GM12873 (cell line): Measurements from ENCODE around the gene TNFRSF1A.
A peak's percentile ranks its signal among the peaks of the same experiment; 100 is the strongest.

Source experiments
- TF ChIP-seq, protein P1 (sequence below): IDR thresholded peaks from 2 replicates; pipeline ENCODE4 v1.5.1; 2012; ENCODE audit warnings: low read depth, mild to moderate bottlenecking, moderate library complexity, low read length, control low read depth; ENCODE audit not compliant: insufficient read depth; ENCODE audit errors: missing control alignments

TNFRSF1A gene

DNA sequence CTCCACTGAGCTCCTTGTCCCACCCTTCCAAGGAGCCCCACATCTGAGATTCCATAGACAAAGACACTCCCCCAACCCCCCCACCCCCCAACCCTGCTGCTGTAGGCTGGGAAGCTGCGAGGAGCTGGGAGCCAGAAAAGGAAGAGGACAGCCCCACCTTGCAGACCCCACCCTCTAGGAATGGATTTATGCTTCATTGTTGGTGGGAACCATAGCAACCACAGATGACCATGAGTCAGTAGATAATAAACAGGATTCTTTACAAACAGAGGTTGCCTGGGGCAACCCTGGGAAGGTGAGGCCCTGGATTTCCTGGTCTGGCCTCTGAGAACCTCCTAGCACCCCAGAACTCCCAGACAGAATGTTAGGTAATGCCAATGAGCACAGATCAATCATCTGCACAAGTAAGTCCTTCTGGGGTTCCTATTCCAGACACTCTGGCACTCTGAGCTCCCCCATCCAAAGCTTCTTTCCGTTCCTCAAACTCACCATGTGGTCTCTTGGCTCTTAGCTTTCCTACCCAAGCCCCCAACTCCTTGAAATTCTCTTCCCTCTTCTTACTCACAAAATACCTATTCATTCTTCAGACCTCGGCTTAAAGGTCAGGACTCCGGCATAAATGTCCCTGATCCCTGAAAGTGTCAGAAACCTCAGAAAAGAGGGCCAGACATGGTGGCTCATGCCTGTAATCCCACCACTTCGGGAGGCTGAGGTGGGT is 46.6 kb downstream of the TNFRSF1A start:
- TF ChIP-seq, protein P1, sequence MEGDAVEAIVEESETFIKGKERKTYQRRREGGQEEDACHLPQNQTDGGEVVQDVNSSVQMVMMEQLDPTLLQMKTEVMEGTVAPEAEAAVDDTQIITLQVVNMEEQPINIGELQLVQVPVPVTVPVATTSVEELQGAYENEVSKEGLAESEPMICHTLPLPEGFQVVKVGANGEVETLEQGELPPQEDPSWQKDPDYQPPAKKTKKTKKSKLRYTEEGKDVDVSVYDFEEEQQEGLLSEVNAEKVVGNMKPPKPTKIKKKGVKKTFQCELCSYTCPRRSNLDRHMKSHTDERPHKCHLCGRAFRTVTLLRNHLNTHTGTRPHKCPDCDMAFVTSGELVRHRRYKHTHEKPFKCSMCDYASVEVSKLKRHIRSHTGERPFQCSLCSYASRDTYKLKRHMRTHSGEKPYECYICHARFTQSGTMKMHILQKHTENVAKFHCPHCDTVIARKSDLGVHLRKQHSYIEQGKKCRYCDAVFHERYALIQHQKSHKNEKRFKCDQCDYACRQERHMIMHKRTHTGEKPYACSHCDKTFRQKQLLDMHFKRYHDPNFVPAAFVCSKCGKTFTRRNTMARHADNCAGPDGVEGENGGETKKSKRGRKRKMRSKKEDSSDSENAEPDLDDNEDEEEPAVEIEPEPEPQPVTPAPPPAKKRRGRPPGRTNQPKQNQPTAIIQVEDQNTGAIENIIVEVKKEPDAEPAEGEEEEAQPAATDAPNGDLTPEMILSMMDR: no peak

DNA sequence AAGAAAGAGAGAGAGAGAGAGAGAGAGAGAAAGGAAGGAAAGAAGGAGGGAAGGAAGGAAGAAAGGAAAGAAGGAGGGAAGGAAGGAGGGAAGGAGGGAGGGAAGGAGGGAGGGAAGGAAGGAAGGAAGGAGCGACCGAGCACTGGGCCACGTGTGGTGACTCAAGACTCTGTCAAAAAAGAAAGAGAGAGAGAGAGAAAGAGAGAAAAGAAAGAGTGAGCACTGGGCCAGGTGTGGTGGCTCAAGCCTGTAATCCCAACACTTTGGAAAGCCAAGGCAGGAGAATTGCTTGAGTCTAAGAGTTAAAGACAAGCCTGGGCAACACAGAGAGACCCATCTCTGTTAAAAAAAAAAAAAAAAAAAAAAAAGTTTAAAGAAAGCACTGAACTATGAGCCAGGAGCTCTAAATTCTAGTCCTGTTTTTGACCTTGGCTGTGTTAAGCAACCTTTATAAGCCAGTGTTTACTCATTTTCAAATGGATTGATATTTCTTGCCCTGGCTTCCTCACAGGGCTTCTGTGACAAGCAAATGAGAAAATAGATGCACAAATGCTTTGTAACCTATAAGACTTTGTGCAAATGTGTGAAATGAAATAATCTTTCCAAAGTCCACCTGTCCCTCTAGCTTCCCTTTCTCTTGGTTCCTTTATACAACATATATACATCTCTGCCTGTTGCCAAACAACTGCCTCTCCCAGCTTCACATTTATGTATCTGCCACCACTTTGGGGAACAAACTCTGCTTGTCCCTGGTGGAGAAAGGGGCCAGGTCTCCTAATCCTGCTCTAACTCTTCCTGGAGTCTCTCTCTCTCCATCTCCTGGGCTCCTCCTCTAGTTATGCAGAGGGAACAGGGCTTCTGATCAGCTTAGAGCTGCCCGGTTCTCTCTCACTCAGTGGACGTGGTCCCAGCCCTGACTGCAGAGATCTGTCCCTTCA is 47.5 kb downstream of the TNFRSF1A start:
- TF ChIP-seq, protein P1: no peak

DNA sequence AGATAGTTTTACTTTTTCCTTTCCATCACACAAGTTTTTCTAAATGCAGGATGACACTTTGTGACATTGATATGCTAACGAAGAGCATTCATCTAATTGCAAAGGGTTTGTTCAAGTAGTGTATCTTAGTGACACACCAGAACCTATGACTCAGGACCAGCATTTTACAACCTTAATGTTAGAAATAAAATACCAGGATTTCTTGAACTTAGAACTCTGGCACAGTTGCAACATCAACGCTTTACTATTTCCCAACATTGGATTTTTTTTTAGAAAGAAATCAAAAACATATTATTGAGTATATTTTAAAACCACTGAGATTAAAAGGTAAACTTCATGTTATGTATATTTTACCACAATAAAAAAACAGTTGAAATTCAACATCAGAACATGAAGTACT is 49.3 kb downstream of the TNFRSF1A start:
- TF ChIP-seq, protein P1: no peak

DNA sequence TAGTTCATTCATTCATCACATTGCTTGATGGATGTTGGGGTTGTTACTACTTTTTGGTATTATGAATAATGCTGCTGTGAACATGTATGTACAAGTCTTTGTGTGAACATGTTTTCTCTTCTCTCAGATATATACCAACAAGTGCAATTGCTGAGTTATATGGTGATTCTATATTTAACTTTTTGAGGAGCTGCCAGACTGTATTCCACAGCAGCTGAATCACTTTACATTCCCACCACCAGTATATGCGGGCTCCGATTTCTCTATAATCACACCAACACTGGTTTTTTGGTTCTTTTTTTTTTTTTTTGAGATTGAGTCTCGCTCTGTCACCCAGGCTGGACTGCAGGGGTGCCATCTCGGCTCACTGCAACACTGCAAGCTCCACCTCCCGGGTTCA is 53.6 kb downstream of the TNFRSF1A start:
- TF ChIP-seq, protein P1: no peak

DNA sequence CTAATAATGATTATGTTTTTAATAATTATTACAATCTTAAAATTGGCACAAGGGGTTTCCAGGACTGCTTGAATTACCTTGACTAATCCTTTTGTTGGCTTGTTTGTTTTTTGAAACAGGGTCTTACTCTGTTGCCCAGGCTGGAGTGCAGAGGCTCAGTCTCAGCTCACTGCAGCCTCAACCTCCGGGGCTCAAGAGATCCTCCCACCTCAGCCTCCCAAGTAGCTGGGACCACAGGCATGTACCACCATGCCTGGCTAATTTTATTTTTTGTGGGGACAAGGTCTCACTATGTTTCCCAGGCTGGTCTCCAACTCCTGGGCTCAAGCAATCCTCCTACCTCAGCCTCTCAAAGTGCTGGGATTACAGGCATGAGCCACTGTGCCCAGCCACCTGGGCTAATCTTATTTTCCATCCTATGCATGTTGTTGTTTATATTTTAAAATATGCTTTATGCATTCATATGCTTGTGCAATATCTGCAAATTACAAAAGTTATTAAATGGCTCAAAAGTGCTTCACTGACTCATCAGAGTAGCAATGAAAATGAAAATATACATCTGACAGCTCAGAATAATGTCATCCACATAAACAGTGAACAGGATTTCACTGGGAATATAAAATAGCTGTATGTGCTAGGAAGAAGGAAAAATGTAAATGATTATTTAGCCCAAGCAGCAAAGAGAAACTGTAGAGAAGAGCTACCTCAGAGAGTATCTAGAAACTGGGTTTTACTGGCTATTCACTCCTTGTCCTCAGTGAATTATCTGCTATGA is 56.2 kb downstream of the TNFRSF1A start:
- TF ChIP-seq, protein P1: no peak

DNA sequence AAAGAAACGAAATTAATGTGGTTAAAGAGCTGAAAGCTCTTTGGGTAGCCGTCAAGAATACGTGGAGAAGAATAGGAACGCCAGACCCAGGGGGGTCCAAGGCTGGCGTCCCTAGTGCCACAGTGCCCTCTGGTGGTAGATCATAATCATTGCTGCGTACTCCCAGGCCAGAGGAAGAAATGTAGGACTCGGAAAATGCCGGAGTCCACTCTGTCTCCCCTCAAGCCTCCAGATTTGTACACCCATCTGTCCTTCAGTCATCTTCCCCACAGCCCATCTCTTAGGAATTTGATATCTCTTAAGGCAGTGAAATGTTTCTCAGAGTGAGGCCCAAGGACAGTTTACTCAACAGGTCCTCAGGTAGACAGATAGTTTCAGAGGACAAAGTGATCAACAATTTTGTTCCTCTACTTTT is 56.8 kb downstream of the TNFRSF1A start:
- TF ChIP-seq, protein P1: peak; percentile 94
